NCI-H128 (cell line): Measurements from ENCODE around the gene NUP188.

ENCODE experiments used
- DNase-seq: peaks from one replicate; lab custom pipeline; 2025; ENCODE audit not compliant: unreplicated experiment; lab: John Stamatoyannopoulos, UW

Gene NUP188

GRCh38 chr9:128947527-128948301 lies at the start of gene NUP188, which contains the start of gene DOLK:
Gene NUP188 (plus strand): TSS chr9:128947699. CDS start chr9:128947720, 21 bp downstream.
Gene DOLK (minus strand): TSS chr9:128947603. CDS start chr9:128947303, 300 bp downstream.
- DNase-seq, result peak; percentile 89

- no peak for DNase-seq
Observed at GRCh38 chr9:128898382-128898781, 49.1 kb upstream of the NUP188 start.

GRCh38 chr9:128898845-128899565 lies 48.5 kb upstream of the NUP188 start:
- no peak for DNase-seq

GRCh38 chr9:128899566-128900322 lies 47.8 kb upstream of the NUP188 start:
- no peak for DNase-seq

GRCh38 chr9:128901379-128901778 lies 46.1 kb upstream of the NUP188 start:
- DNase-seq, result no peak

- DNase-seq, result no peak
Observed at GRCh38 chr9:128901822-128902221, 45.7 kb upstream of the NUP188 start.

GRCh38 chr9:128902351-128903078 lies 45.0 kb upstream of the NUP188 start:
- no peak for DNase-seq

GRCh38 chr9:128903079-128903461 lies 44.4 kb upstream of the NUP188 start:
- DNase-seq, result no peak

- no peak for DNase-seq
Observed at GRCh38 chr9:128903871-128904620, 43.5 kb upstream of the NUP188 start.

GRCh38 chr9:128905964-128906363 lies 41.5 kb upstream of the NUP188 start:
- DNase-seq, result no peak

GRCh38 chr9:128906741-128907140 lies 40.8 kb upstream of the NUP188 start:
- DNase-seq, result no peak

- no peak for DNase-seq
Observed at GRCh38 chr9:128908372-128908771, 39.1 kb upstream of the NUP188 start.

GRCh38 chr9:128909859-128910258 lies 37.6 kb upstream of the NUP188 start:
- DNase-seq, result no peak

- DNase-seq, result no peak
Observed at GRCh38 chr9:128910906-128911305, 36.6 kb upstream of the NUP188 start.

GRCh38 chr9:128911529-128912035 lies 35.9 kb upstream of the NUP188 start:
- DNase-seq, result no peak

- no peak for DNase-seq
Observed at GRCh38 chr9:128912270-128912853, 35.1 kb upstream of the NUP188 start.

- no peak for DNase-seq
Observed at GRCh38 chr9:128913048-128913900, 34.2 kb upstream of the NUP188 start.

- no peak for DNase-seq
Observed at GRCh38 chr9:128913995-128914772, 33.3 kb upstream of the NUP188 start.
